H9 (cell line): ENCODE measurements around the gene CSF2. TPM values are rescaled to one million over a fixed set of nuclear protein-coding genes. Genes with fewer than 3 reads are reported as not detected.

ENCODE experiments used
- DNase-seq: peaks from one replicate; pipeline ENCODE4 v3.0.0-alpha.2; 2017
- H2AFZ ChIP-seq: one replicate; pipeline ENCODE4 v1.6.1; 2013; ENCODE audit warnings: mild to moderate bottlenecking, low read length, control low read depth, moderate library complexity
- H2AK5ac ChIP-seq: 2 replicates; pipeline ENCODE4 v1.6.1; 2013; ENCODE audit warnings: low read length, control low read depth, mixed read lengths; ENCODE audit not compliant: insufficient read length
- H2BK120ac ChIP-seq: one replicate; pipeline ENCODE4 v1.6.1; 2013; ENCODE audit warnings: low read depth, mild to moderate bottlenecking, low read length, control low read depth, inconsistent platforms; ENCODE audit not compliant: poor library complexity, severe bottlenecking
- H2BK12ac ChIP-seq: 2 replicates; pipeline ENCODE4 v1.6.1; 2013; ENCODE audit warnings: low read length, control low read depth, mixed read lengths, low read depth; ENCODE audit not compliant: insufficient read length
- H2BK15ac ChIP-seq: 2 replicates; pipeline ENCODE4 v1.6.1; 2013; ENCODE audit warnings: low read depth, low read length, control low read depth
- H2BK20ac ChIP-seq: one replicate; pipeline ENCODE4 v1.6.1; 2013; ENCODE audit warnings: low read depth, mild to moderate bottlenecking, low read length, control low read depth, inconsistent platforms; ENCODE audit not compliant: poor library complexity, severe bottlenecking
- H2BK5ac ChIP-seq: 2 replicates; pipeline ENCODE4 v1.6.1; 2013; ENCODE audit warnings: low read length, control low read depth, mixed read lengths; ENCODE audit not compliant: insufficient read length
- H3K14ac ChIP-seq: 2 replicates; pipeline ENCODE4 v1.6.1; 2013; ENCODE audit warnings: low read length, control low read depth; ENCODE audit not compliant: insufficient read depth
- H3K18ac ChIP-seq: 2 replicates; pipeline ENCODE4 v1.6.1; 2013; ENCODE audit warnings: low read depth, mild to moderate bottlenecking, mixed read lengths, low read length, control low read depth; ENCODE audit not compliant: insufficient read length
- H3K23ac ChIP-seq: 2 replicates; pipeline ENCODE4 v1.6.1; 2013; ENCODE audit warnings: low read length, control low read depth, mixed read lengths, low read depth; ENCODE audit not compliant: insufficient read length
- H3K23me2 ChIP-seq: 2 replicates; pipeline ENCODE4 v1.6.1; 2013; ENCODE audit warnings: low read depth, mild to moderate bottlenecking, mixed read lengths, low read length, control low read depth; ENCODE audit not compliant: insufficient read length, poor library complexity, severe bottlenecking
- H3K27ac ChIP-seq: 2 replicates; pipeline ENCODE4 v1.5.1; 2013; ENCODE audit warnings: low read length, control low read depth, mixed read lengths, low read depth; ENCODE audit not compliant: insufficient read length
- H3K27me3 ChIP-seq: 2 replicates; pipeline ENCODE4 v1.6.1; 2013; ENCODE audit warnings: low read length, control low read depth, inconsistent platforms; ENCODE audit not compliant: insufficient read depth
- H3K4ac ChIP-seq: 2 replicates; pipeline ENCODE4 v1.6.1; 2013; ENCODE audit warnings: low read depth, mild to moderate bottlenecking, control low read depth, inconsistent platforms, low read length, moderate library complexity
- H3K4me1 ChIP-seq: 2 replicates; pipeline ENCODE4 v1.6.1; 2013; ENCODE audit warnings: low read length, control low read depth, inconsistent platforms; ENCODE audit not compliant: insufficient read depth
- H3K4me2 ChIP-seq: 2 replicates; pipeline ENCODE4 v1.6.1; 2013; ENCODE audit warnings: low read length, control low read depth, mixed read lengths; ENCODE audit not compliant: insufficient read length, insufficient read depth
- H3K56ac ChIP-seq: 2 replicates; pipeline ENCODE4 v1.6.1; 2013; ENCODE audit warnings: low read depth, mild to moderate bottlenecking, mixed read lengths, low read length, control low read depth; ENCODE audit not compliant: insufficient read length
- H3K79me1 ChIP-seq: 2 replicates; pipeline ENCODE4 v1.6.1; 2013; ENCODE audit warnings: low read depth, mild to moderate bottlenecking, moderate library complexity, low read length, control low read depth, inconsistent platforms; ENCODE audit not compliant: insufficient read depth, poor library complexity, severe bottlenecking
- H3K79me2 ChIP-seq: 2 replicates; pipeline ENCODE4 v1.6.1; 2013; ENCODE audit warnings: low read length, control low read depth, inconsistent platforms; ENCODE audit not compliant: insufficient read depth
- H3K9ac ChIP-seq: 2 replicates; pipeline ENCODE4 v1.6.1; 2013; ENCODE audit warnings: low read length, control low read depth, mixed read lengths; ENCODE audit not compliant: insufficient read length; ENCODE audit errors: extremely low read depth
- H3K9me3 ChIP-seq: one replicate; pipeline ENCODE4 v1.6.1; 2013; ENCODE audit warnings: low read depth, low read length, inconsistent platforms; ENCODE audit not compliant: control insufficient read depth
- H3T11ph ChIP-seq: one replicate; pipeline ENCODE4 v1.6.1; 2013; ENCODE audit warnings: mild to moderate bottlenecking, low read length, control low read depth, inconsistent platforms
- H4K20me1 ChIP-seq: one replicate; pipeline ENCODE4 v1.6.1; 2013; ENCODE audit not compliant: control insufficient read depth, insufficient read length, insufficient read depth
- H4K5ac ChIP-seq: 2 replicates; pipeline ENCODE4 v1.6.1; 2013; ENCODE audit warnings: low read depth, mild to moderate bottlenecking, mixed read lengths, low read length, control low read depth; ENCODE audit not compliant: insufficient read length
- H4K8ac ChIP-seq: replicated peaks from 2 replicates; pipeline ENCODE4 v1.6.1; 2013; ENCODE audit warnings: low read length, control low read depth, mixed read lengths, low read depth; ENCODE audit not compliant: insufficient read length
- H4K91ac ChIP-seq: 2 replicates; pipeline ENCODE4 v1.6.1; 2013; ENCODE audit warnings: low read depth, mild to moderate bottlenecking, moderate library complexity, mixed read lengths, low read length, control low read depth; ENCODE audit not compliant: insufficient read length
- H3K27ac Mint-ChIP-seq, 3 experiments: 2 replicates in 2 of 3; 3 replicates in 1 of 3; pipeline ENCODE4 v1.8.0; 2020 to 2021; ENCODE audit warnings: mixed read lengths in 3 of 3, mild to moderate bottlenecking in 1 of 3, moderate library complexity in 1 of 3
- H3K27me3 Mint-ChIP-seq: 2 replicates; pipeline ENCODE4 v1.8.0; 2021; ENCODE audit warnings: low read depth, mild to moderate bottlenecking, moderate library complexity, mixed read lengths
- H3K36me3 Mint-ChIP-seq, 3 experiments: 2 replicates in 2 of 3; 3 replicates in 1 of 3; pipeline ENCODE4 v1.8.0; 2020 to 2021; ENCODE audit warnings: low read depth in 3 of 3, mixed read lengths in 3 of 3; ENCODE audit not compliant: insufficient read depth in 1 of 3
- H3K4me1 Mint-ChIP-seq, 2 experiments: 2 replicates each; pipeline ENCODE4 v1.8.0; 2020; ENCODE audit warnings: mixed read lengths in 2 of 2
- H3K4me3 Mint-ChIP-seq, 2 experiments: 2 replicates in 1 of 2; 3 replicates in 1 of 2; pipeline ENCODE4 v1.8.0; 2020 to 2021; ENCODE audit warnings: mild to moderate bottlenecking in 2 of 2, mixed read lengths in 2 of 2, moderate library complexity in 1 of 2
- H3K9me3 Mint-ChIP-seq, 2 experiments: 2 replicates in 1 of 2; 3 replicates in 1 of 2; pipeline ENCODE4 v1.8.0; 2020; ENCODE audit warnings: mild to moderate bottlenecking in 2 of 2, mixed read lengths in 2 of 2, moderate library complexity in 1 of 2
- CTCF ChIP-seq: fragments of 200-600 bp; sonication (generic); conservative IDR thresholded peaks from 3 replicates; pipeline ENCODE4 v1.8.0; 2021; ENCODE audit warnings: antibody characterized with exemption, mild to moderate bottlenecking
- WGBS: extraction: QIAGEN DNeasy Blood & Tissue Kit; methylation state at CpG from one replicate; pipeline ENCODE4 v1.1.7; 2013; ENCODE audit warnings: missing lambda C conversion rate, low lambda C conversion rate, mixed read lengths; ENCODE audit not compliant: insufficient read length; ENCODE audit errors: extremely low coverage; 5-methylcytosine and 5-hydroxymethylcytosine counted together
- total RNA-seq: library from RNA; stranded (reverse); gene quantifications from 2 replicates; pipeline ENCODE4 v1.2.1, GENCODE V29; 2021

Gene CSF2
- total RNA-seq, 1 experiment from 2014 or later: not detected

GRCh38 chr5:132076202-132076830, 2.7 kb downstream of the CSF2 start:
- H3K79me2 ChIP-seq: no peaks in the 10 kb centered on the region
- H3K9ac ChIP-seq: no peak overlapping the region
- no peak overlapping the region for H4K5ac ChIP-seq
- no peak overlapping the region for H2BK20ac ChIP-seq
- H4K8ac ChIP-seq: no peak overlapping the region
- H3K4me2 ChIP-seq: no peak overlapping the region
- no peak overlapping the region for H2BK12ac ChIP-seq
- H3K27ac Mint-ChIP-seq: no peak overlapping the region
- no peaks in the 10 kb centered on the region for H3K27me3 ChIP-seq
- H2BK5ac ChIP-seq: no peak overlapping the region
- H4K20me1 ChIP-seq: no peaks in the 10 kb centered on the region
- no peak for DNase-seq
- no peaks in the 10 kb centered on the region for H3K36me3 Mint-ChIP-seq
- no peak overlapping the region for H2BK120ac ChIP-seq
- H2AK5ac ChIP-seq: no peak overlapping the region
- H3T11ph ChIP-seq: no peak overlapping the region
- H3K9me3 ChIP-seq: no peaks in the 10 kb centered on the region
- no peak overlapping the region for H3K4ac ChIP-seq
- H3K18ac ChIP-seq: no peak overlapping the region
- no CpG with 5 or more reads among the region's 11 CpGs for WGBS
- H2AFZ ChIP-seq: no peak overlapping the region
- H3K9me3 Mint-ChIP-seq: no peaks in the 10 kb centered on the region; a peak in 1 of 5 replicates
- no peak for TF ChIP-seq CTCF
- no peak overlapping the region for H3K14ac ChIP-seq
- no peak overlapping the region for H2BK15ac ChIP-seq
- no peaks in the 10 kb centered on the region for H3K23me2 ChIP-seq
- peaks cover 4 to 5% of the 10 kb centered on the region in 2 experiments; a peak in 3 of 4 replicates for H3K4me1 Mint-ChIP-seq
- no peak overlapping the region for H4K91ac ChIP-seq
- no peak overlapping the region for H3K4me3 Mint-ChIP-seq
- no peak overlapping the region for H3K23ac ChIP-seq
- H3K27ac ChIP-seq: no peak overlapping the region
- no peaks in the 10 kb centered on the region for H3K4me1 ChIP-seq
- H3K56ac ChIP-seq: no peak overlapping the region
- no peaks in the 10 kb centered on the region for H3K27me3 Mint-ChIP-seq
- no peaks in the 10 kb centered on the region for H3K79me1 ChIP-seq
